T-helper 17 cell (primary cell): ENCODE measurements around the gene WDR93. TPM values are rescaled to one million over a fixed set of nuclear protein-coding genes. Genes with fewer than 3 reads are reported as not detected.
"Not testable (repeated sequence)": the region's sequence is repeated elsewhere in the genome, so short reads cannot be mapped to it uniquely, and the experiment has no call there.

Experiments used
- ATAC-seq: fragments of 150-1000 bp; cut with Tn5 transposase; 2 replicates; pipeline ENCODE4 v1.10.0; 2021; ENCODE audit warnings: mild to moderate bottlenecking, moderate library complexity
- DNase-seq, 3 donors: peaks; one replicate each; pipeline versions ENCODE4 v3.0.0 to v3.0.0-alpha.2; 2020 to 2021
- H3K9me3 ChIP-seq: one replicate; pipeline ENCODE4 v1.7.0; 2013; ENCODE audit warnings: low read length, mild to moderate bottlenecking; ENCODE audit not compliant: control insufficient read depth, poor library complexity, severe bottlenecking
- H3K27ac Mint-ChIP-seq: one replicate; pipeline ENCODE4 v1.8.0; 2022; ENCODE audit warnings: mild to moderate bottlenecking, moderate library complexity, mixed read lengths
- H3K27me3 Mint-ChIP-seq: one replicate; pipeline ENCODE4 v1.8.0; 2022; ENCODE audit warnings: mixed read lengths
- H3K36me3 Mint-ChIP-seq: one replicate; pipeline ENCODE4 v1.8.0; 2022; ENCODE audit warnings: low read depth, mixed read lengths
- H3K4me1 Mint-ChIP-seq: one replicate; pipeline ENCODE4 v1.8.0; 2022; ENCODE audit warnings: mild to moderate bottlenecking, mixed read lengths
- H3K4me3 Mint-ChIP-seq: one replicate; pipeline ENCODE4 v1.8.0; 2022; ENCODE audit warnings: mild to moderate bottlenecking, moderate library complexity, mixed read lengths
- total RNA-seq, 4 donors: library from RNA in 2 of 4; stranded (reverse) in 2 of 4; gene quantifications; one replicate each; pipeline ENCODE4 v1.2.3 and lab custom pipeline; 2022 to 2026

Gene WDR93
- total RNA-seq, 2 donors from 2014 or later = 0.18 TPM; not detected in 1

- H3K27me3 Mint-ChIP-seq = peaks cover 38% of the 10 kb centered on the region
- H3K4me1 Mint-ChIP-seq = peaks cover 4% of the 10 kb centered on the region
- ATAC-seq (no peak), DNase-seq (no peak)
- no peaks in the 10 kb centered on the region for H3K36me3 Mint-ChIP-seq
- H3K4me3 Mint-ChIP-seq = no peak overlapping the region
- no peak overlapping the region for H3K27ac Mint-ChIP-seq
- no peaks in the 10 kb centered on the region for H3K9me3 ChIP-seq
Measured at GRCh38 chr15:89777782-89778380, 87.3 kb downstream of the WDR93 start.

- Mint-ChIP-seq H3K4me3 (no peak overlapping the region), H3K27ac (no peak overlapping the region), H3K4me1 (peaks cover 4% of the 10 kb centered on the region), H3K27me3 (peaks cover 43% of the 10 kb centered on the region), H3K36me3 (no peaks in the 10 kb centered on the region)
- ATAC-seq (no peak), DNase-seq (no peak)
- H3K9me3 ChIP-seq = no peaks in the 10 kb centered on the region
Measured at GRCh38 chr15:89778861-89779260, 88.2 kb downstream of the WDR93 start.

- H3K9me3 ChIP-seq = no peaks in the 10 kb centered on the region
- Mint-ChIP-seq H3K27me3 (peaks cover 44% of the 10 kb centered on the region), H3K27ac (no peak overlapping the region), H3K4me3 (peak overlapping the region; percentile 72), H3K4me1 (peaks cover 4% of the 10 kb centered on the region), H3K36me3 (no peaks in the 10 kb centered on the region)
- DNase-seq (no peak), ATAC-seq (no peak)
Measured at GRCh38 chr15:89780601-89781000, 90.0 kb downstream of the WDR93 start.

GRCh38 chr15:89781055-89781454, 90.4 kb downstream of the WDR93 start:
- DNase-seq (no peak), ATAC-seq (peak; percentile 68)
- Mint-ChIP-seq H3K27me3 (peaks cover 44% of the 10 kb centered on the region), H3K36me3 (no peaks in the 10 kb centered on the region), H3K4me1 (peaks cover 4% of the 10 kb centered on the region), H3K27ac (no peak overlapping the region), H3K4me3 (no peak overlapping the region)
- no peaks in the 10 kb centered on the region for H3K9me3 ChIP-seq

GRCh38 chr15:89781891-89782618, 91.4 kb downstream of the WDR93 start:
- DNase-seq (no peak), ATAC-seq (peak; percentile 35)
- no peak overlapping the region for H3K4me3 Mint-ChIP-seq
- no peaks in the 10 kb centered on the region for H3K9me3 ChIP-seq
- H3K36me3 Mint-ChIP-seq = no peaks in the 10 kb centered on the region
- H3K27me3 Mint-ChIP-seq = peaks cover 44% of the 10 kb centered on the region
- H3K4me1 Mint-ChIP-seq = peaks cover 4% of the 10 kb centered on the region
- no peak overlapping the region for H3K27ac Mint-ChIP-seq

GRCh38 chr15:89782619-89782950, 92.0 kb downstream of the WDR93 start:
- DNase-seq, H3K4me1 Mint-ChIP-seq, H3K36me3 Mint-ChIP-seq, ATAC-seq, H3K4me3 Mint-ChIP-seq, H3K9me3 ChIP-seq, H3K27ac Mint-ChIP-seq: not testable (repeated sequence)
- peaks cover 44% of the 10 kb centered on the region for H3K27me3 Mint-ChIP-seq

- no peak overlapping the region for H3K27ac Mint-ChIP-seq
- ATAC-seq = no peak
- H3K9me3 ChIP-seq = no peaks in the 10 kb centered on the region
- H3K36me3 Mint-ChIP-seq = no peaks in the 10 kb centered on the region
- H3K27me3 Mint-ChIP-seq = peaks cover 38% of the 10 kb centered on the region
- H3K4me1 Mint-ChIP-seq = peaks cover 4% of the 10 kb centered on the region
- no peak overlapping the region for H3K4me3 Mint-ChIP-seq
- no peak for DNase-seq
Measured at GRCh38 chr15:89783111-89783860, 92.7 kb downstream of the WDR93 start.

GRCh38 chr15:89783861-89784685, 93.5 kb downstream of the WDR93 start:
- no peak for ATAC-seq
- Mint-ChIP-seq H3K27me3 (peaks cover 30% of the 10 kb centered on the region), H3K4me3 (no peak overlapping the region), H3K36me3 (no peaks in the 10 kb centered on the region), H3K4me1 (peaks cover 4% of the 10 kb centered on the region), H3K27ac (no peak overlapping the region)
- no peaks in the 10 kb centered on the region for H3K9me3 ChIP-seq
- DNase-seq = no peak

GRCh38 chr15:89784686-89784960, 94.0 kb downstream of the WDR93 start:
- no peaks in the 10 kb centered on the region for H3K9me3 ChIP-seq
- Mint-ChIP-seq H3K27me3 (peaks cover 32% of the 10 kb centered on the region), H3K36me3 (no peaks in the 10 kb centered on the region), H3K4me3 (no peak overlapping the region), H3K27ac (no peak overlapping the region), H3K4me1 (peaks cover 4% of the 10 kb centered on the region)
- DNase-seq (no peak), ATAC-seq (no peak)

GRCh38 chr15:89785064-89785773, 94.6 kb downstream of the WDR93 start:
- DNase-seq (no peak), ATAC-seq (no peak)
- H3K36me3 Mint-ChIP-seq = no peaks in the 10 kb centered on the region
- H3K27ac Mint-ChIP-seq = no peak overlapping the region
- H3K9me3 ChIP-seq = no peaks in the 10 kb centered on the region
- H3K4me1 Mint-ChIP-seq = peaks cover 4% of the 10 kb centered on the region
- H3K27me3 Mint-ChIP-seq = peaks cover 35% of the 10 kb centered on the region
- no peak overlapping the region for H3K4me3 Mint-ChIP-seq

- DNase-seq (no peak), ATAC-seq (no peak)
- peaks cover 33% of the 10 kb centered on the region for H3K27me3 Mint-ChIP-seq
- H3K4me3 Mint-ChIP-seq = no peak overlapping the region
- no peaks in the 10 kb centered on the region for H3K36me3 Mint-ChIP-seq
- H3K4me1 Mint-ChIP-seq = peaks cover 1% of the 10 kb centered on the region
- H3K9me3 ChIP-seq = no peaks in the 10 kb centered on the region
- no peak overlapping the region for H3K27ac Mint-ChIP-seq
Measured at GRCh38 chr15:89785774-89786140, 95.1 kb downstream of the WDR93 start.

GRCh38 chr15:89787944-89788343, 97.3 kb downstream of the WDR93 start:
- DNase-seq = no peak
- Mint-ChIP-seq H3K27ac (no peak overlapping the region), H3K36me3 (no peaks in the 10 kb centered on the region), H3K4me3 (no peak overlapping the region), H3K27me3 (peaks cover 21% of the 10 kb centered on the region), H3K4me1 (no peaks in the 10 kb centered on the region)
- H3K9me3 ChIP-seq = no peaks in the 10 kb centered on the region
- no peak for ATAC-seq

GRCh38 chr15:89788585-89788984, 98.0 kb downstream of the WDR93 start:
- H3K27ac Mint-ChIP-seq, H3K36me3 Mint-ChIP-seq, H3K9me3 ChIP-seq, DNase-seq, H3K4me3 Mint-ChIP-seq, ATAC-seq, H3K4me1 Mint-ChIP-seq: not testable (repeated sequence)
- peaks cover 16% of the 10 kb centered on the region for H3K27me3 Mint-ChIP-seq
